Heart left ventricle (tissue), 16 donors: ENCODE measurements around the gene IQCH. TPM values are rescaled to one million over a fixed set of nuclear protein-coding genes. Genes with fewer than 3 reads are reported as not detected.

Experiments used
- ATAC-seq, 4 donors: fragments of 200-7000 bp; cut with Tn5 transposase; one replicate each; pipeline ENCODE4 v1.9.1; 2020 to 2022; ENCODE audit warnings: moderate library complexity in 4 of 4, mild to moderate bottlenecking in 3 of 4, moderate number of reproducible peaks in 1 of 4
- DNase-seq, 5 donors: peaks; one replicate each; pipeline ENCODE4 v3.0.0-alpha.2; 2020
- H3K27ac ChIP-seq, 12 donors: fragments of 200-600 bp; sonication (generic) in 4 of 12; one replicate each; pipeline versions ENCODE4 v1.5.0 to v1.8.0; 2016 to 2022; ENCODE audit warnings: mild to moderate bottlenecking in 2 of 12
- H3K27me3 ChIP-seq, 9 donors: fragments of 200-600 bp; sonication (generic) in 2 of 9; one replicate each; pipeline versions ENCODE4 v1.5.1 to v1.8.0; 2016 to 2022; ENCODE audit warnings: mild to moderate bottlenecking in 3 of 9
- H3K36me3 ChIP-seq, 9 donors: fragments of 200-600 bp; sonication (generic) in 2 of 9; one replicate each; pipeline versions ENCODE4 v1.5.0 to v1.8.0; 2018 to 2022; ENCODE audit warnings: mild to moderate bottlenecking in 2 of 9
- H3K4me1 ChIP-seq, 12 donors: fragments of 200-600 bp; sonication (generic) in 4 of 12; one replicate each; pipeline versions ENCODE4 v1.5.0 to v1.8.0; 2016 to 2022; ENCODE audit warnings: mild to moderate bottlenecking in 3 of 12
- H3K4me3 ChIP-seq, 12 donors: fragments of 200-600 bp; sonication (generic) in 4 of 12; one replicate each; pipeline versions ENCODE4 v1.5.0 to v1.8.0; 2017 to 2022; ENCODE audit warnings: mild to moderate bottlenecking in 9 of 12, moderate library complexity in 4 of 12
- H3K9me3 ChIP-seq, 12 donors: fragments of 200-600 bp; sonication (generic) in 4 of 12; one replicate each; pipeline versions ENCODE4 v1.5.0 to v1.8.0; 2016 to 2022; ENCODE audit warnings: mild to moderate bottlenecking in 1 of 12
- CTCF ChIP-seq, 12 donors: fragments of 200-600 bp; sonication (generic) in 4 of 12; IDR thresholded peaks; one replicate each; pipeline versions ENCODE4 v1.5.0 to v1.8.0; 2018 to 2022; ENCODE audit warnings: antibody characterized with exemption in 12 of 12, mild to moderate bottlenecking in 5 of 12
- POLR2A ChIP-seq, 2 donors: fragments of 450-650 bp; IDR thresholded peaks; one replicate each; pipeline ENCODE4 v1.6.1; 2017; ENCODE audit warnings: antibody characterized with exemption in 2 of 2, mild to moderate bottlenecking in 2 of 2, moderate library complexity in 2 of 2
- WGBS, 4 donors: extraction: QIAGEN DNeasy Blood & Tissue Kit in 2 of 4; methylation state at CpG; one replicate each; pipeline versions ENCODE4 v1.1.5 to v1.1.7; 2013 to 2018; 5-methylcytosine and 5-hydroxymethylcytosine counted together
- intact Hi-C, 10 donors: fragments of 100-400 bp; cut with DNase I; formaldehyde crosslinking; loops; one replicate each; pipeline versions ENCODE4 v1.11.1 to v1.14.2; 2022
- polyA plus RNA-seq, 2 donors: library from polyadenylated mRNA; stranded (reverse); fragments of 200-250 nt; gene quantifications; one replicate each; pipeline ENCODE4 v1.2.3, GENCODE V29; 2013
- total RNA-seq, 9 donors: library from RNA; depleted of rRNA in 2 of 9; stranded (reverse); fragments of >200 nt in 2 of 9; fragmentation: NEBNext Ultra II Directional in 3 of 9; extraction: Animal tissue kit (Norgen Biotek cat#: 25700) in 3 of 9; gene quantifications; one replicate each; pipeline versions ENCODE4 v1.1.0 to v1.2.4, GENCODE V29; 2016 to 2023
- donor health status: ischemic (EF 13 %, LVEDD 7.1; RV severe dilation, severe dysfunction).
- donor health status: healthy with polysubstance abuse.
- donor health status: DM: no; HTN: yes; CAD: no.
- donor health status: DM: no; HTN: no; CAD: no.
- donor health status: ischemic (EF 25% LVEDD 6.9; RV normal size, moderate dysfunction).
- donor health status: ischemic (EF 25% LVEDD 5.7; RV mildly dilated, moderate dysfunction).
- donor health status: healthy.
- donor health status: DM: yes; HTN: yes; CAD: no.
- donor health status: ischemic (EF 35%, LVEDD 5.7; RV mildly dilated, moderate dysfunction).
- donor health status: nonischemic (EF 11% LVEDD 7.7; RV severe dilation, severe dysfunction).
- donor health status: DM: yes; HTN: yes; CAD: no.
- donor health status: PGD.
- donor health status: ischemic (EF 29% LVEDD 5.4; RV normal size, mild dysfunction).
- donor health status: nonischemic (EF 23%, LVEDD 6.1; RV moderate dilation, normal function).

Gene IQCH
- total and polyA plus RNA-seq, 11 donors: 0.11 to 3.3 (median 1.4) TPM

DNA sequence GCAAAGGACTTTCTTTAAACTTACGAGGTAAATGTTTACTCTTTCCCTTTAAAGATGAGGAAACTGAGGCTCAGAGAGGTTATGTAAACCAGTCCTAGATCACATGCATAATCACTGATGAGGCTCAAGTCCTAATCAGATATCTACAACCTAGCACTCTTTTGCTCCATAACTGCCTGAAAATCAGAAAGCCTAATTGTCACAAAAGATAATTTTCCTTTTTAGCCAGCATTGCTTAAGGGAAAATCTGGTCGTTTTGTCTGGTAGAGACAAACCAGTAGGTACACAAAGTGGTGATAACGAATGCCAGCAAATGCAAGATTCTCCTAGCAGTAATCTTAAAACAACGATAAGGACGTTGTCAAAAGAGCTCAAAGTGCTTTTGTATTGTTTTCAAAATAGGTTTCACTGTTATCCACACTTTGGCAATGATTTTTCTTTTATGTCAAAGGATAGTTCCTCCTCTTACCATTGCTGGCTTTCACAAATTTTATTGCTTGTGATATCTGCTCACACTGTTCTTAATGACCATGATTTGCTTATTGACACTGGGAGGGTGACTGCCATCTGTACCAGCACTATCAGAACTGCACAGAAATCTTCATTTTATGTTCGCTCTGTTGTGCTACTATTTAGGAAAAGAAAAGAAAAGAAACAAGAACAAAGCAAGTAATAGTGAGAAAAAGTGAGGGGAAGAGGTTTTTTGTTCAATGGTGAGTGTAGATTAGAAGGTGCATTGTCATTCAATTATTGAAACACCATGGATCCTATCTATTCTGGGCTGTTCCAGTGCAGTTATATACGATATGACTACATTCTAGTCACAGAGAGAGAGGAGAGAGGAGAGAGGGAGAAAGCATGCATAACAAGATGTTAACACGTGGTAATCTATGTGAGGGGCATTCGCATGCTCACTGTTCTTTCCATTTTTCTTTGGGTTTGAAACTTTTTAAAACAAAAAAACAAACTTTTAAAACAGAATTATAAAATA is 13.7 kb downstream of the IQCH start:
- H3K36me3 ChIP-seq: no peaks in the 10 kb centered on the region
- intact Hi-C loops: no loop called here
- H3K9me3 ChIP-seq: peaks cover 0 to 8% (median 0%) of the 10 kb centered on the region in 12 donors
- 72 to 78% (median 75%) methylated on average over 9 of the region's 9 CpGs for WGBS, 4 donors
- H3K27ac ChIP-seq: no peak overlapping the region
- H3K4me3 ChIP-seq: no peak overlapping the region
- DNase-seq (no peak), ATAC-seq (no peak)
- TF ChIP-seq POLR2A (IDR thresholded peaks at IDR 0.05) (no peak), CTCF (IDR thresholded peaks at IDR 0.05) (no peak)
- no peaks in the 10 kb centered on the region for H3K4me1 ChIP-seq
- H3K27me3 ChIP-seq: no peaks in the 10 kb centered on the region

GRCh38 chr15:67274236-67274635 is 19.6 kb downstream of the IQCH start:
- no peak overlapping the region for H3K4me3 ChIP-seq
- intact Hi-C loops: no loop called here
- H3K27me3 ChIP-seq: no peaks in the 10 kb centered on the region
- DNase-seq (no peak), ATAC-seq (no peak)
- TF ChIP-seq CTCF (IDR thresholded peaks at IDR 0.05): no peak
- no peak for TF ChIP-seq POLR2A (IDR thresholded peaks at IDR 0.05)
- peaks cover 0 to 27% (median 7%) of the 10 kb centered on the region in 12 donors for H3K9me3 ChIP-seq
- no peaks in the 10 kb centered on the region for H3K36me3 ChIP-seq
- H3K4me1 ChIP-seq: no peaks in the 10 kb centered on the region
- WGBS, 4 donors: 92 to 97% (median 93%) methylated on average over 1 of the region's 1 CpG
- H3K27ac ChIP-seq: no peak overlapping the region

- 93 to 100% (median 94%) methylated on average over 1 of the region's 1 CpG for WGBS, 4 donors
Observed at GRCh38 chr15:67276666-67277065, 22.1 kb downstream of the IQCH start.

More at GRCh38 chr15:67276666-67277065, 22.1 kb downstream of the IQCH start:
- Histone ChIP-seq H3K9me3 (peaks cover 0 to 27% (median 7%) of the 10 kb centered on the region in 12 donors), H3K27me3 (no peaks in the 10 kb centered on the region), H3K36me3 (no peaks in the 10 kb centered on the region), H3K4me1 (no peaks in the 10 kb centered on the region), H3K4me3 (no peak overlapping the region), H3K27ac (no peak overlapping the region)
- ATAC-seq (no peak), DNase-seq (no peak)
- TF ChIP-seq CTCF (IDR thresholded peaks at IDR 0.05) (no peak), POLR2A (IDR thresholded peaks at IDR 0.05) (no peak)
- intact Hi-C loops: no loop called here
